Neural crest cell (in vitro differentiated cells): Measurements from ENCODE around the gene DDX54. TPM values are rescaled to one million over a fixed set of nuclear protein-coding genes. Genes with fewer than 3 reads are reported as not detected.
"Not testable (repeated sequence)": the region's sequence is repeated elsewhere in the genome, so short reads cannot be mapped to it uniquely, and the experiment has no call there.

Experiments used
- DNase-seq: peaks from one replicate; pipeline ENCODE4 v3.0.0; 2021; ENCODE audit warnings: low read depth, mixed read lengths, low spot score
- H3K27ac Mint-ChIP-seq: one replicate; pipeline ENCODE4 v1.8.0; 2021; ENCODE audit warnings: mild to moderate bottlenecking, mixed read lengths; ENCODE audit not compliant: unreplicated experiment
- H3K27me3 Mint-ChIP-seq: 2 replicates; pipeline ENCODE4 v1.8.0; 2021; ENCODE audit warnings: low read depth, mild to moderate bottlenecking, mixed read lengths
- H3K36me3 Mint-ChIP-seq: 2 replicates; pipeline ENCODE4 v1.8.0; 2021; ENCODE audit warnings: low read depth, mild to moderate bottlenecking, mixed read lengths
- H3K4me1 Mint-ChIP-seq: 2 replicates; pipeline ENCODE4 v1.8.0; 2021; ENCODE audit warnings: mixed read lengths
- H3K4me3 Mint-ChIP-seq: one replicate; pipeline ENCODE4 v1.8.0; 2021; ENCODE audit warnings: mild to moderate bottlenecking, mixed read lengths
- H3K9me3 Mint-ChIP-seq: 2 replicates; pipeline ENCODE4 v1.8.0; 2021; ENCODE audit warnings: mixed read lengths
- CTCF ChIP-seq: fragments of 200-600 bp; sonication (generic); conservative IDR thresholded peaks from 2 replicates; pipeline ENCODE4 v1.5.0; 2021; ENCODE audit warnings: antibody characterized with exemption, mild to moderate bottlenecking
- total RNA-seq: library from RNA; stranded (reverse); gene quantifications from 2 replicates; pipeline ENCODE4 v1.2.1, GENCODE V29; 2021

Gene DDX54
- total RNA-seq, 1 donor from 2014 or later, result 69.7 TPM

- Mint-ChIP-seq H3K9me3 (no peaks in the 10 kb centered on the region), H3K27me3 (no peaks in the 10 kb centered on the region), H3K36me3 (peaks cover 5% of the 10 kb centered on the region), H3K4me1 (peaks cover 10% of the 10 kb centered on the region), H3K4me3 (no peak overlapping the region), H3K27ac (no peak overlapping the region)
- DNase-seq, result no peak
- TF ChIP-seq CTCF, result no peak
Measured at GRCh38 chr12:113208041-113208934, 23.0 kb upstream of the DDX54 start.

- Mint-ChIP-seq H3K27me3 (no peaks in the 10 kb centered on the region), H3K4me3 (no peak overlapping the region), H3K36me3 (peaks cover 5% of the 10 kb centered on the region), H3K27ac (peak overlapping the region; percentile 58), H3K4me1 (peaks cover 10% of the 10 kb centered on the region), H3K9me3 (no peaks in the 10 kb centered on the region)
- DNase-seq, result no peak
- no peak for TF ChIP-seq CTCF
Measured at GRCh38 chr12:113207613-113208040, 22.3 kb upstream of the DDX54 start.

GRCh38 chr12:113206802-113207201 lies 21.5 kb upstream of the DDX54 start:
- not testable (repeated sequence) for H3K27me3 Mint-ChIP-seq, DNase-seq, H3K36me3 Mint-ChIP-seq, H3K9me3 Mint-ChIP-seq, H3K27ac Mint-ChIP-seq, H3K4me3 Mint-ChIP-seq
- peaks cover 10% of the 10 kb centered on the region for H3K4me1 Mint-ChIP-seq

- H3K27ac Mint-ChIP-seq, result no peak overlapping the region
- no peaks in the 10 kb centered on the region for H3K9me3 Mint-ChIP-seq
- no peak for DNase-seq
- H3K4me3 Mint-ChIP-seq, result no peak overlapping the region
- peaks cover 5% of the 10 kb centered on the region for H3K36me3 Mint-ChIP-seq
- H3K27me3 Mint-ChIP-seq, result no peaks in the 10 kb centered on the region
- no peak for TF ChIP-seq CTCF
- H3K4me1 Mint-ChIP-seq, result peaks cover 10% of the 10 kb centered on the region
Measured at GRCh38 chr12:113204804-113205203, 19.5 kb upstream of the DDX54 start.

GRCh38 chr12:113203852-113204760 lies 18.8 kb upstream of the DDX54 start:
- Mint-ChIP-seq H3K36me3 (peaks cover 5% of the 10 kb centered on the region), H3K27ac (no peak overlapping the region), H3K4me3 (no peak overlapping the region), H3K9me3 (no peaks in the 10 kb centered on the region), H3K4me1 (peaks cover 10% of the 10 kb centered on the region), H3K27me3 (no peaks in the 10 kb centered on the region)
- no peak for DNase-seq
- TF ChIP-seq CTCF, result no peak
